Neural progenitor cell (in vitro differentiated cells): ENCODE measurements around the gene IFRD1. TPM values are rescaled to one million over a fixed set of nuclear protein-coding genes. Genes with fewer than 3 reads are reported as not detected.
A peak's percentile ranks its signal among the peaks of the same experiment; 100 is the strongest.
"Not testable (repeated sequence)": the region's sequence is repeated elsewhere in the genome, so short reads cannot be mapped to it uniquely, and the experiment has no call there.

Experiments used
- DNase-seq: peaks from one replicate; pipeline ENCODE4 v3.0.0-alpha.2; 2016; ENCODE audit warnings: low spot score
- H2AFZ ChIP-seq: fragments of 200-600 bp; sonication (generic); replicated peaks from 2 replicates; pipeline ENCODE4 v1.6.1; 2016; ENCODE audit warnings: antibody characterized with exemption
- H3F3A ChIP-seq: fragments of 200-600 bp; sonication (generic); 2 replicates; pipeline ENCODE4 v1.6.1; 2016; ENCODE audit warnings: antibody characterized with exemption, low read depth
- H3K27ac ChIP-seq: fragments of 200-600 bp; sonication (generic); 2 replicates; pipeline ENCODE4 v1.5.1; 2016; ENCODE audit warnings: mild to moderate bottlenecking
- H3K27me3 ChIP-seq: fragments of 200-600 bp; sonication (generic); 2 replicates; pipeline ENCODE4 v1.6.1; 2016; ENCODE audit warnings: mild to moderate bottlenecking, moderate library complexity
- H3K36me3 ChIP-seq: fragments of 200-600 bp; sonication (generic); 2 replicates; pipeline ENCODE4 v1.5.1; 2016
- H3K4me1 ChIP-seq: fragments of 200-600 bp; sonication (generic); 2 replicates; pipeline ENCODE4 v1.6.1; 2016; ENCODE audit warnings: mixed run types
- H3K4me2 ChIP-seq: fragments of 200-600 bp; sonication (generic); 2 replicates; pipeline ENCODE4 v1.6.1; 2016
- H3K4me3 ChIP-seq: fragments of 200-600 bp; sonication (generic); 2 replicates; pipeline ENCODE4 v1.5.1; 2016
- H3K79me2 ChIP-seq: fragments of 200-600 bp; sonication (generic); 2 replicates; pipeline ENCODE4 v1.6.1; 2016; ENCODE audit warnings: low read depth
- H3K9ac ChIP-seq: fragments of 200-600 bp; sonication (generic); 2 replicates; pipeline ENCODE4 v1.6.1; 2016
- H3K9me3 ChIP-seq: fragments of 200-600 bp; sonication (generic); 2 replicates; pipeline ENCODE4 v1.5.1; 2016; ENCODE audit warnings: low read depth
- H4K20me1 ChIP-seq: fragments of 200-600 bp; sonication (generic); 2 replicates; pipeline ENCODE4 v1.6.1; 2016; ENCODE audit warnings: low read depth
- H3K27ac Mint-ChIP-seq: 3 replicates; pipeline ENCODE4 v1.8.0; 2021; ENCODE audit warnings: mixed read lengths
- H3K27me3 Mint-ChIP-seq: 2 replicates; pipeline ENCODE4 v1.8.0; 2022; ENCODE audit warnings: low read depth, mild to moderate bottlenecking, inconsistent platforms, moderate library complexity, mixed read lengths; ENCODE audit not compliant: insufficient read depth
- H3K36me3 Mint-ChIP-seq: 3 replicates; pipeline ENCODE4 v1.8.0; 2021; ENCODE audit warnings: mixed read lengths
- H3K4me1 Mint-ChIP-seq: 3 replicates; pipeline ENCODE4 v1.8.0; 2021; ENCODE audit warnings: mixed read lengths
- H3K4me3 Mint-ChIP-seq: 3 replicates; pipeline ENCODE4 v1.8.0; 2021; ENCODE audit warnings: mild to moderate bottlenecking, moderate library complexity, mixed read lengths
- H3K9me3 Mint-ChIP-seq: 3 replicates; pipeline ENCODE4 v1.8.0; 2020; ENCODE audit warnings: mixed read lengths
- CTCF ChIP-seq: fragments of 200-600 bp; sonication (generic); IDR thresholded peaks from 2 replicates; pipeline ENCODE4 v1.5.1; 2017; ENCODE audit warnings: antibody characterized with exemption, mild to moderate bottlenecking
- EZH2 ChIP-seq: fragments of 200-600 bp; sonication (generic); IDR thresholded peaks from 2 replicates; pipeline ENCODE4 v1.6.1; 2017; ENCODE audit warnings: antibody characterized with exemption, mild to moderate bottlenecking, moderate library complexity
- EZH2phosphoT487 ChIP-seq: fragments of 200-600 bp; sonication (generic); IDR thresholded peaks from 2 replicates; pipeline ENCODE4 v1.6.1; 2017; ENCODE audit warnings: antibody characterized with exemption
- total RNA-seq: library from RNA; depleted of rRNA; stranded (reverse); fragments of >200 nt; gene quantifications from 2 replicates; pipeline ENCODE4 v1.2.3, GENCODE V29; 2015; ENCODE audit warnings: low replicate concordance

IFRD1 gene
- total RNA-seq, 1 donor from 2014 or later: 110 TPM

- Mint-ChIP-seq H3K27ac (no peak overlapping the region), H3K4me1 (no peaks in the 10 kb centered on the region), H3K9me3 (peaks cover 1% of the 10 kb centered on the region), H3K27me3 (peaks cover 3% of the 10 kb centered on the region), H3K36me3 (no peaks in the 10 kb centered on the region), H3K4me3 (no peak overlapping the region)
- Histone ChIP-seq H3F3A (no peaks in the 10 kb centered on the region), H4K20me1 (no peaks in the 10 kb centered on the region), H3K4me3 (no peak overlapping the region), H3K9ac (no peak overlapping the region), H3K4me2 (no peak overlapping the region), H2AFZ (no peak overlapping the region), H3K4me1 (no peaks in the 10 kb centered on the region), H3K27ac (no peak overlapping the region), H3K9me3 (no peaks in the 10 kb centered on the region), H3K36me3 (no peaks in the 10 kb centered on the region), H3K79me2 (no peaks in the 10 kb centered on the region), H3K27me3 (no peaks in the 10 kb centered on the region)
- TF ChIP-seq EZH2: no peak
- no peak for TF ChIP-seq CTCF
- no peak for TF ChIP-seq EZH2phosphoT487
- DNase-seq: no peak
Measured at GRCh38 chr7:112512451-112513210, 62.4 kb downstream of the IFRD1 start.

GRCh38 chr7:112515989-112516388, 65.7 kb downstream of the IFRD1 start:
- Histone ChIP-seq H2AFZ (no peak overlapping the region), H3K9ac (no peak overlapping the region), H3K4me3 (no peak overlapping the region), H3F3A (no peaks in the 10 kb centered on the region), H3K79me2 (no peaks in the 10 kb centered on the region), H3K4me1 (no peaks in the 10 kb centered on the region), H3K27me3 (no peaks in the 10 kb centered on the region), H3K27ac (no peak overlapping the region), H3K4me2 (no peak overlapping the region), H3K9me3 (no peaks in the 10 kb centered on the region), H3K36me3 (no peaks in the 10 kb centered on the region), H4K20me1 (no peaks in the 10 kb centered on the region)
- no peak overlapping the region for H3K27ac Mint-ChIP-seq
- no peak for DNase-seq
- peaks cover 2% of the 10 kb centered on the region for H3K9me3 Mint-ChIP-seq
- TF ChIP-seq EZH2: no peak
- peak; percentile 5 for TF ChIP-seq CTCF
- H3K36me3 Mint-ChIP-seq: no peaks in the 10 kb centered on the region
- H3K4me1 Mint-ChIP-seq: no peaks in the 10 kb centered on the region
- H3K27me3 Mint-ChIP-seq: no peaks in the 10 kb centered on the region
- no peak overlapping the region for H3K4me3 Mint-ChIP-seq

- H3K27ac Mint-ChIP-seq, H3K27ac ChIP-seq, H3K4me1 Mint-ChIP-seq, H3K9me3 ChIP-seq, H3K9ac ChIP-seq, DNase-seq, H2AFZ ChIP-seq, H3K4me1 ChIP-seq, H3K4me3 ChIP-seq, H3K27me3 ChIP-seq, H3K4me2 ChIP-seq, H4K20me1 ChIP-seq, H3K79me2 ChIP-seq, H3K36me3 ChIP-seq, H3K9me3 Mint-ChIP-seq, H3K36me3 Mint-ChIP-seq, H3F3A ChIP-seq, H3K4me3 Mint-ChIP-seq, H3K27me3 Mint-ChIP-seq: not testable (repeated sequence)
Measured at GRCh38 chr7:112516418-112516817, 66.2 kb downstream of the IFRD1 start.

GRCh38 chr7:112517487-112517886, 67.2 kb downstream of the IFRD1 start:
- no peak for DNase-seq
- no peaks in the 10 kb centered on the region for H3K36me3 Mint-ChIP-seq
- peaks cover 3% of the 10 kb centered on the region for H3K27me3 Mint-ChIP-seq
- H3K4me3 Mint-ChIP-seq: no peak overlapping the region
- no peaks in the 10 kb centered on the region for H3K36me3 ChIP-seq
- H3K27me3 ChIP-seq: no peaks in the 10 kb centered on the region
- H3K4me3 ChIP-seq: no peak overlapping the region
- H2AFZ ChIP-seq: no peak overlapping the region
- no peak overlapping the region for H3K27ac Mint-ChIP-seq
- H3K27ac ChIP-seq: no peak overlapping the region
- no peaks in the 10 kb centered on the region for H3K4me1 ChIP-seq
- H4K20me1 ChIP-seq: no peaks in the 10 kb centered on the region
- no peaks in the 10 kb centered on the region for H3K9me3 ChIP-seq
- H3K9ac ChIP-seq: no peak overlapping the region
- H3K9me3 Mint-ChIP-seq: peaks cover 2% of the 10 kb centered on the region
- no peaks in the 10 kb centered on the region for H3K4me1 Mint-ChIP-seq
- no peak for TF ChIP-seq CTCF
- H3K4me2 ChIP-seq: no peak overlapping the region
- H3K79me2 ChIP-seq: no peaks in the 10 kb centered on the region
- H3F3A ChIP-seq: no peaks in the 10 kb centered on the region
